ENCODE measurements around the gene PXYLP1.

PXYLP1 gene

GRCh38 chr3:141228395-141228794 lies 3.2 kb upstream of the PXYLP1 start:
- no peak for DNase-seq (ENCODE audit: low read depth in 1 of 2, low spot score in 1 of 2)

DNA sequence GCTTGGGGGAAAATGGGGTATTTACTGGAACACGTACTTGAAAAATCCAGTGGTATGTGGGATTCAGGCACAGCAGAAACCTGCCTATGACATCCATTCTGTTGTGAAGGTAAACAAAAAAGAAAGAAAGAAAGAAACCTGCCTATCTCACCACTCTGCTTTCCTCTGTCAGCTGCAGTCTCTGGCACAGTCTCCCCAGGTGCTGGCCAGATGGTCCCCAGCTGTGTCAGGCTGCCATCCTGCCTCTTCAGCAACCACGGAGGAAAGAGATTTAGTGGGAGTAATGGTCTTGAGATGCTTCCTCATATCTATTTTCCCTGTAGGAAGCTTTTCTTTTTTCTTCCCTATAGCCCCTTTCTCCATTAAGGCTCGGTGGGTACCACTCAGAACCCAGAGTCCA lies 2.5 kb upstream of the PXYLP1 start:
- DNase-seq (ENCODE audit: low read depth in 1 of 2, low spot score in 1 of 2): no peak

DNA sequence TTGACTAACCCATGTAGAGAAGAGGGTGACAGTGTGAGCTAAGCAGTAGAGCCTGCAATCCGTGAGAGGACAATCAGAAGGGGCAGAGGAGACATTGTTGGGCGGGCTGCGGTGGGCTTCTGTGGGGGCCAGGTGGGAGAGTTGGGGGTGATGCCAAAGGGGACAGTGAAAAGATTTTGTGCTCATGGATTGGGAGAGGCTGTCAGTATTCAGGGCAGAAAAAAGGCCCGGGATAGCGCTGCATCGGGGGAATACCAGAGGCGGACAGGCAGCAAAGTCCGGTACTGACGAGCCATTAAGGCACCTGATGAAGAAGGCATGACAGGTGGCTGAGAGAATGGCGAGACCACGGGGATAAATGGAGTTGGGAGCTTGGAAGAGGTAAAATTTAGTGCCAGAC lies 1.3 kb upstream of the PXYLP1 start:
- no peak for DNase-seq (ENCODE audit: low read depth in 1 of 2, low spot score in 1 of 2)

DNA sequence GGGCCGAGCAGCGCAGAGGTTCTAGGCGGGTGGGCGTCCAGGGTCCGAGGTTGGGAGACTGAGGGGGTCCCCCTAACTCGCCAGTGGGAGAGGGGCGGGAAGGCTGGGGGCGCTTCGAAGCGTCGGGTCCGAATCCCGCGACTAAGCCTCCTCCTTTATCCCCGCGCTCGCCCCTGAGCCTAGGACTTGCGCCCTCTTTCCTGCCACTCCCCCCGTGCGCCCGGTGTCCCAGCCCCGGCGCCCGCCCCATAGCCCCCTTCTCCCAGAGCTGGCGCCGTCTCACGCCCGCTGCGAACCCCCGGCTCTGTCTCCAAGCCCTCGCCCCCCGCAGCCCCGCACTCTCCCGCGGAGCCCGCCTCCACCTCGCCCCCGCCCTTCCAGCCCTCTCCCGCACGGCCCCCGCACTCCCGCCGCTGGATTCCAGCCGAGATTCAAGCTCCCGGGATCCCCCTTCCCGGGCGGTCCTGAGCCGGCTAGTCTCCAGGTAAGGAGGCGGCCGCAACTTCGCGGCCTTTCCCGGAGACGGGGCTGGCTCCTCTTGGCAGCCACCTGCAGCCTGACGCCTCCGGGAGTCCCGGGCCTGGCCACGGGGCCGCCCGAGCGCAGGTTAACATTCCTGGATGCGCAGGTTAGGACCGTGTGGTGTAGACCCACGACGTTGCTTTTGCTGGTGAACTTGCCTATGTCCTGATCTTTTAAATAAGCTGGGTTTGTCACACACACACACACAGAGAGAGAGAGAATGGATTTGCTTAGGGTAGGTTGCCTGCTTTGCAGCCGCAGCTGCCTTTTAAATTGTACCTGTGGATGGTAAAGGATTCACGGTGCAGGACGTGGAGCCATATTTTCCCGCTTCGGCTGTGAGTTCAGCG lies 563 bp downstream of the PXYLP1 start:
- DNase-seq (ENCODE audit: low read depth in 1 of 2, low spot score in 1 of 2): no peak

DNA sequence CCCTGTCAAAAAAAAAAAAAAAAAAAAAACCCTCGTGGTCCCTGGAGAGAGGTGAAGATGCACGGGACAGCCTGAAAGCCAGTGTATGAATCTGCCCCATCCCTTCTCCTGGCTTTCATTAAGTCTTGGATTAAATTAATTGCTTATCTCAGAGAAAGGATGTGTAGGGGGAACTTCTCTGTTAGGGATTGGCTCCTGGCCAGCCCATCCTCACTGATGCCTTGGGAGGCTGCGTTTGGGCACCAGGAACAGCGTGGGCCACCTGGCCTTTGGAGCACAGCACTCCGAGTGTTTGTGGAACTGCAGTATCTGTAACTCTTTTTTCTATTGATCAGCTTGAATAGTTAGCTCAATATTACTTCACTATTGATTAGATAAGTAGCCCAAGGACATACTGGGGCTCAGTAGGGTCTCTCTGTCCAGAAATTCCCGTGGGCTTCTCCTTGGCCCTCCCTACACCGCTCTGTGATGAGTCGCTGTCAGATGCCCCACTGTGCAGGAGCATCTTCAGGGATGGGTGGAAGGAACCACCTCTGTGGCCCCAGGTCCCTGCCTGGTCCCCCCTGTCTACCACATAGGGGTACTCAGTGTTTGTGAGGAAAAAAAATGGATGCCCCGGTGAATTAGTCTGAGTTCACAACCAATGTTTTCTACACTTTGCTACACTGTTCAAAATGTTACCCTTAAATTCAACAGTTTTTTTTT lies 2.0 kb downstream of the PXYLP1 start:
- DNase-seq (ENCODE audit: low read depth in 1 of 2, low spot score in 1 of 2): no peak

- DNase-seq (ENCODE audit: low read depth in 1 of 2, low spot score in 1 of 2): no peak
These were observed 2.7 kb downstream of the PXYLP1 start for GRCh38 chr3:141234283-141234682.

DNA sequence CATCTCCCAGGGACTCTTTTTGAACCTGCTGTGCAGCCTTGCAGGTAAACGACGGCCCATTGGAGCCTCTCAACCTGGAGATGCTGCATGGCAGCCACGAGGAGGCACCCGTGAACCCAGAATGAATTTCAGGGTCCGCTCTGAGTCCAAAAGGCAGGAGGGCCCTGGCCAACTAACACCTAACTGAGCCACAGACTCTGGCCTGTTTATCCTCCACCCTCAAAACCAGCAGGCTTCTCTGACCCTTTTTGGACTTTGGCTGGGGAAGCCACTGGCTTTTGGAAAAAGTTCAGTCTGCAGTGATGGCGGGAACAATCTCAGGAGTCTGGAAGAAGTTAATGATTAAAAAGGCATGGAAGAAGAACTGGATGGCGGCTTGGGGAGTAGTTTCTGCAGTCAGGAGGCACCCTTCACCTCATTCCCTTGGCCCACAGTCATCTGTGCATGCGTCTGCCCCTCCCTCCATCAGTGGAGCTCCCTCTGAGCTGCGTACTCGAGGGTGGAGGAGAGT lies 4.1 kb downstream of the PXYLP1 start:
- no peak for DNase-seq (ENCODE audit: low read depth in 1 of 2, low spot score in 1 of 2)

DNA sequence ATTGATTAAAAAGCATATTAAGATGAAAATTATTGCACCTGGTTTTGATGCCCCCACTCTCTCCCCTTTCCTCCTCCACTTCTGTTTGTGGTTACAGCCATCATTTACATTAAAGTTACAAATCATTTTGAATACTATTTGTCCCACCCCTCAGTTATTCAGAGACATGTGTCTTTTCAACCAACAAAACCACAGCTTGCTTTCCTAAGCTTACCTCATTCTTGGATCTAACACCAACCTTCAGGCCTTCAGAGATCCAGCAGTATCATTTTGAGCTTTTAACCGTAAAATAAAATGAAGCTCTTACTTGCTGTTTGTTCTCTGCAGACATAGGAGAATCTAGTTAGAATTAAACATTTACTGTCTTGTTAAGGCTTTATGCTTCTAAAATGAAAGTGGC lies 4.7 kb downstream of the PXYLP1 start:
- DNase-seq (ENCODE audit: low read depth in 1 of 2, low spot score in 1 of 2): no peak

- no peak for DNase-seq (ENCODE audit: low read depth in 1 of 2, low spot score in 1 of 2)
These were observed 6.3 kb downstream of the PXYLP1 start for GRCh38 chr3:141237701-141238521.

DNA sequence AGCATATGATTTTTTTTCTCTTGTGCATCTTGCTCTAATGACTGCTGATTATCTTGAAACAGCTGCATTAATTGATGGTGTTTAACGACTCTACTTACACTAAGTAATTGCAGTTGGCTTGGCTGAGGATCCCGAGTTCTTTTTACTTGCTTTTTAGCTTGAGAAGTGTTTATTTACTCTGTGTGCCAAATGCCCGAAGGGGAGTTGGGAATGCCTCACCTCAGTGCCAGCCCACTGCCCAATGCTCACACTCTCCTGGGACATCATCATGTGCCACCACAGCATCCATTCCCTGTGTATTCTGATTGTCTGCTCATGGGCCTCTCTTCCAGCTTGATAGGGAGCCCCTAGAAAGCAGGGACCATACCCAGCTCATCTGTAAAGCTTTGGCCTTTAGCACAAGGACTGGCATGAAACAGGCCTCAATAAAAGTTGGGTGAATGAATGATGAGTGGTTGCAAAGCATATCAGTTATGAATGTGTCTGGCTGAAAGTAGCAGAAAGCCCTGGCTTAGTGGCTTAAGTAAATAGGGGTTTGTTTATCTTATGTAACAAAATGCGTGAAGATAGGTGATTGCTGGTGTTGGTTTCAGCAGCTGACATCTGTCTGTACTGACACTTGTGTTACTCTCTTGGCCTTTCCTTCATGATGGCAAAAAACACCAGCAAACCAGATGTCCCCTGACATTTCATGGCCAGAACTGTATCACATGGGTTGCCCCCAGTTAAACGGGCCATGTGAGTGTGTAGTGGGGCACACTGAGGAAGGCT lies 8.1 kb downstream of the PXYLP1 start:
- no peak for DNase-seq (ENCODE audit: low read depth in 1 of 2, low spot score in 1 of 2)

DNA sequence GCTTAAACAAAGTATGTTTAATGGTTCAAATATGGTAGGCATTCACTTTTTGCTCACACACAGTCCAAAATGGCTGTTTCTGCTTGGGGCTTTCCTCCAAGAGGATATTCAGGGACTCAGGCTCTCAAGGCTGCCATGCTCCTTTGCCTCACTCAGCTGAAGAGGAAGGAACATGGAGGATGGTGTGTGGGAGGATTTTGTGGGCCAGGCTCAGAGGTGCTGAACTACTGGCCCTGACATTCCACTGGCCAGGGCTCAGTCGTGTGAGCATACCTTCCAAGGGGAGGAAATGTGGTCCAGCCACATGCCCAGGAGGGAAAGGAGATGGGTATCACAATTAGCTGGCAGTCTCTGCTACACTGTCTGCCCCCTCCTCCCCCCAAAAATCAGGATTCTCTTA lies 8.7 kb downstream of the PXYLP1 start:
- no peak for DNase-seq (ENCODE audit: low read depth in 1 of 2, low spot score in 1 of 2)

GRCh38 chr3:141240687-141241615 lies 9.3 kb downstream of the PXYLP1 start:
- no peak for DNase-seq (ENCODE audit: low read depth in 1 of 2, low spot score in 1 of 2)

DNA sequence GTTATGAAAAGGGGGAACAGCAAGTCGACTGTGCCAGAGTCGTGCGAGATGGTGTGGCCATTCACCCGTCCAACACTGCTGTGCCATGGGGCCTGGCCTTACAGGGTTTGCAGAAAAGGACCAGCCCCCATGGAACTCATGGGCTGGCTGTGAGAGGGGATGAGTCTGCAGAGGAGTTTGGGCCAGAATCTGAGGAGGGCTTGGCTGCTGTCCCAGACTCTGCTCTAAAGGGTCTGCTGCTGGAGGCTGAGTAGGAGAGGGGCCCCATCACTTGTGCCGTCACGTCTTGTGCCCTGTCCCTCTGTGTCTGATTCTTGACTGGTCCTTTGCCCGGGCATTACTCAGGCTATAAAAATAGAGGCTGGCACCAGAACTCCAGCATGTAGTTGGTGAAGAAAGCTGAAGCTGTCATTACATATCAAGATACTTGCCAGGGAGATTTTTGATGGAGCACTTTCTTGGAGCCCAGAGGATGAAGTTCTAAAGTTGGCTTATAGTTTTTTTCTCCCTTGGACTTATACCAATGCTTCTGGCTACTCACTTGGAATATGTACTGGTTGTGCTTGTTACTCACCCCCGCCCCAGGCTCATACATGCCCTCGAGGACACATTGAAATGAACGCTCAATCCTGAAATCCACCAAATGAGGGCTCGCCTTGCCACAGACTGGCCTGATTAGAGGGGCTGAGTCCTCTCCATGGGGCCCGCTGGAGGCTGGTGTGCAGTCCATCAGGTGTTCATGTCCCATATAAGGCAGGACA lies 10.2 kb downstream of the PXYLP1 start:
- no peak for DNase-seq (ENCODE audit: low read depth in 1 of 2, low spot score in 1 of 2)

- DNase-seq (ENCODE audit: low read depth in 1 of 2, low spot score in 1 of 2): no peak
These were observed 10.9 kb downstream of the PXYLP1 start for GRCh38 chr3:141242377-141243092.

DNA sequence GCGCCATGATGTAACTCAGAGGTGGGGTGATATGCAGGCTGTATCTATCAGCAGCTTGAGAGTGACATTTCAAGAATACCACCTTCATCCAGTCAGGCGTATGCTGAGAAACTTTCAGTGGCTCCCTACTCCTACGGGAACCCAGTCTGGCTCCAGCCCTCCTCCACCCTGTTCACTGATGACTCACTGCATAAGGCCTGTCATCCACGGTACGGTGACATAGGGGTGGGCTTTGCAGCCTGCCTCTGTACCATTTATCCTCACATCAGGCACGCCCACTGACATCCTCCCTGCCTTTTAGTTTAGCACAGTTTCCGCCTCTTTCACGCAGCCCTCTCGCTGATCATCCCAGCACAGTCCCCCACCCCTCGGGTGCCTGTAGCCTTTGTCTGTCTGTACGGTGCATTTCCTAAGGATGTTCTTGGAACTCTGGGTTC lies 11.7 kb downstream of the PXYLP1 start:
- DNase-seq (ENCODE audit: low read depth in 1 of 2, low spot score in 1 of 2): peak; percentile 9 to 22

- DNase-seq (ENCODE audit: low read depth in 1 of 2, low spot score in 1 of 2): no peak
These were observed 14.8 kb downstream of the PXYLP1 start for GRCh38 chr3:141246224-141246957.

GRCh38 chr3:141246958-141247301 lies 15.3 kb downstream of the PXYLP1 start:
- DNase-seq (ENCODE audit: low read depth in 1 of 2, low spot score in 1 of 2): no peak

DNA sequence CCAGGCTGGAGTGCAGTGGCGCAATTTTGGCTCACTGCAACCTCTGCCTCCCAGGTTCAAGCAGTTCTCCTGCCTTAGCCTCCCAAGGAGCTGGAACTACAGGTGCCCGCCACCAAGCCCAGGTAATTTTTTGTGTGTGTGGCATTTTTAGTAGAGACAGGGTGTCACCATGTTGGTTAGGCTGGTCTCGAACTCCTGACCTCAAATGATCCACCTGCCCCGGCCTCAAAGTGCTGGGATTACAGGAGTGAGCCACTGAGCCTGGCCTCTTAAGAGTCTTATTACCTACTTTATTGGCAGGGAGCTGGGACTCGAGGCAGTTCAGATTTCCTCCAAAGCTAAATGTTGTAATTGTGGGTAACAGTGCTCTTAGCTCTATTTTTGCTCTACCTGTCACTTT lies 16.4 kb downstream of the PXYLP1 start:
- no peak for DNase-seq (ENCODE audit: low read depth in 1 of 2, low spot score in 1 of 2)
